ENCODE data around the gene INSR. TPM values are rescaled to one million over a fixed set of nuclear protein-coding genes. Genes with fewer than 3 reads are reported as not detected.
"Not testable (repeated sequence)": the region's sequence is repeated elsewhere in the genome, so short reads cannot be mapped to it uniquely, and the experiment has no call there.

Gene INSR
- total RNA-seq, 1 donor from 2014 or later: 18.0 TPM

GRCh38 chr19:7312816-7313215 lies 18.6 kb upstream of the INSR start:
- no peak overlapping the region for H3K4me3 ChIP-seq (ENCODE audit: low read depth, low read length)
- DNase-seq (ENCODE audit: low read depth): no peak
- TF ChIP-seq CTCF (conservative IDR thresholded peaks at IDR 0.05; ENCODE audit: low read depth, low read length): no peak

- DNase-seq (ENCODE audit: low read depth): no peak
- TF ChIP-seq CTCF (conservative IDR thresholded peaks at IDR 0.05; ENCODE audit: low read depth, low read length): no peak
- H3K4me3 ChIP-seq (ENCODE audit: low read depth, low read length): no peak overlapping the region
Measured at GRCh38 chr19:7311911-7312310, 17.7 kb upstream of the INSR start.

- DNase-seq (ENCODE audit: low read depth); H3K4me3 ChIP-seq (ENCODE audit: low read depth, low read length): not testable (repeated sequence)
Measured at GRCh38 chr19:7308327-7308726, 14.1 kb upstream of the INSR start.

GRCh38 chr19:7307590-7308218 lies 13.5 kb upstream of the INSR start:
- no peak for TF ChIP-seq CTCF (conservative IDR thresholded peaks at IDR 0.05; ENCODE audit: low read depth, low read length)
- no peak for DNase-seq (ENCODE audit: low read depth)
- H3K4me3 ChIP-seq (ENCODE audit: low read depth, low read length): no peak overlapping the region

- no peak for TF ChIP-seq CTCF (conservative IDR thresholded peaks at IDR 0.05; ENCODE audit: low read depth, low read length)
- no peak for DNase-seq (ENCODE audit: low read depth)
- no peak overlapping the region for H3K4me3 ChIP-seq (ENCODE audit: low read depth, low read length)
Measured at GRCh38 chr19:7304200-7304599, 10.0 kb upstream of the INSR start.

- H3K4me3 ChIP-seq (ENCODE audit: low read depth, low read length): no peak overlapping the region
- no peak for DNase-seq (ENCODE audit: low read depth)
- TF ChIP-seq CTCF (conservative IDR thresholded peaks at IDR 0.05; ENCODE audit: low read depth, low read length): no peak
Measured at GRCh38 chr19:7303470-7303869, 9.3 kb upstream of the INSR start.

GRCh38 chr19:7301525-7301924 lies 7.3 kb upstream of the INSR start:
- no peak for TF ChIP-seq CTCF (conservative IDR thresholded peaks at IDR 0.05; ENCODE audit: low read depth, low read length)
- H3K4me3 ChIP-seq (ENCODE audit: low read depth, low read length): no peak overlapping the region
- no peak for DNase-seq (ENCODE audit: low read depth)
